Fibroblast of skin of right quadriceps (primary cell): Measurements from ENCODE around the gene SPIRE2.

Experiments used
- DNase-seq: peaks from one replicate; pipeline ENCODE4 v3.0.0-alpha.2; 2013

The SPIRE2 gene

DNA sequence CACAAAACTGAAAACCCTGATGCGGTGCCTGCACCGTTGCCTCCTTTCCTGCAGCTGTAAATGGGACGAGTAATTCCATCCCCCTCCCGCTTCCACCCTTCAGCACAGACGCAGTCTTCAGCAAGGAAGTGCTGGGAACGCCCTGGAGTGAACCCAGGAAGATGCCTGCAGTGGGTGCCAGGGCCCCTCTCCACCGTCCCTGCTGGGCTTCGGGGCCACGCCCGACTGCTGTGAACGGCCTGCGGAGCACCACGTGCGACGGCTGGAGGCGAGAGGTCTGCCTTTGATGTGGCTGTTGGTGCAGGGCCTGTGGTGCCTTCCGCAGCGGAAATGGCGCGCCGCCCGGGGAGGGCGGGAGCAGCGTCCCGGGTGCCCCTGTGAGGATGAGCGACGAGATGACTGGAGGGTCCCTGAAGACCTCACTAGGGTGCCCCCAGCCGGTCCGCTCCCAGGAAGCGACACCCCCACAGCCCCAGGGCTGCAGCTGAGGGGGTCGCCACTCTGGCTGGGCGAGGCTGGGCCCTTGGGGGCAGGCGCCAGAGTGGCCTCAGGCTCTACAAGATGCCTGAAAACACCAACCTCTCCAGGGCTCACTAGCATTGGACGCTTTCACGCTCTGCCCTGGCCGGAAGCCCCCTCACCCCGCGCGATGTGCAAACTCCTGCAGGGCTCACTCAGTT is 89.6 kb downstream of the SPIRE2 start:
- DNase-seq = peak; percentile 72

DNA sequence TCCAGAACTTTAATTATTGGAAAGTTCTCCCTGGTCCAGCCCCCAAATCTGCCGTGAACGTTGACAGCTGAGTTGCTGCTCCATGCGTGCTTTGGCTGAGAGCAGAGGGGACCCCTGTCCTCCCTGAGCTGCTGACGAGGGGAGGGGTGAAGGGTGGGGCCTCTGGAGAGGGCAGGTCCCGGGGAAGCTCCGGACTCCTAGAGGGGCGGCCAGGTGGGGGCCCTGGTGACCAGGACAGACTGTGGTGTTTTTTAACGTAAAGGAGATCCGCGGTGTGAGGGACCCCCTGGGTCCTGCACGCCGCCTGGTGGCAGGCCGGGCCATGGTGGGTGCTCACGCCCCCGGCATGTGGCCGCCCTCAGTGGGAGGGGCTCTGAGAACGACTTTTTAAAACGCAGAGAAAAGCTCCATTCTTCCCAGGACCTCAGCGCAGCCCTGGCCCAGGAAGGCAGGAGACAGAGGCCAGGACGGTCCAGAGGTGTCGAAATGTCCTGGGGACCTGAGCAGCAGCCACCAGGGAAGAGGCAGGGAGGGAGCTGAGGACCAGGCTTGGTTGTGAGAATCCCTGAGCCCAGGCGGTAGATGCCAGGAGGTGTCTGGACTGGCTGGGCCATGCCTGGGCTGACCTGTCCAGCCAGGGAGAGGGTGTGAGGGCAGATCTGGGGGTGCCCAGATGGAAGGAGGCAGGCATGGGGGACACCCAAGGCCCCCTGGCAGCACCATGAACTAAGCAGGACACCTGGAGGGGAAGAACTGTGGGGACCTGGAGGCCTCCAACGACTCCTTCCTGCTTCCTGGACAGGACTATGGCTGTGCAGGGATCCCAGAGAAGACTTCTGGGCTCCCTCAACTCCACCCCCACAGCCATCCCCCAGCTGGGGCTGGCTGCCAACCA is 90.4 kb downstream of the SPIRE2 start, which contains the start of gene MC1R:
Gene MC1R (plus strand): TSS at position 410 of the 895 bp plus-strand sequence. CDS start 397 bp downstream, at position 807.
- DNase-seq = peak; percentile 57

DNA sequence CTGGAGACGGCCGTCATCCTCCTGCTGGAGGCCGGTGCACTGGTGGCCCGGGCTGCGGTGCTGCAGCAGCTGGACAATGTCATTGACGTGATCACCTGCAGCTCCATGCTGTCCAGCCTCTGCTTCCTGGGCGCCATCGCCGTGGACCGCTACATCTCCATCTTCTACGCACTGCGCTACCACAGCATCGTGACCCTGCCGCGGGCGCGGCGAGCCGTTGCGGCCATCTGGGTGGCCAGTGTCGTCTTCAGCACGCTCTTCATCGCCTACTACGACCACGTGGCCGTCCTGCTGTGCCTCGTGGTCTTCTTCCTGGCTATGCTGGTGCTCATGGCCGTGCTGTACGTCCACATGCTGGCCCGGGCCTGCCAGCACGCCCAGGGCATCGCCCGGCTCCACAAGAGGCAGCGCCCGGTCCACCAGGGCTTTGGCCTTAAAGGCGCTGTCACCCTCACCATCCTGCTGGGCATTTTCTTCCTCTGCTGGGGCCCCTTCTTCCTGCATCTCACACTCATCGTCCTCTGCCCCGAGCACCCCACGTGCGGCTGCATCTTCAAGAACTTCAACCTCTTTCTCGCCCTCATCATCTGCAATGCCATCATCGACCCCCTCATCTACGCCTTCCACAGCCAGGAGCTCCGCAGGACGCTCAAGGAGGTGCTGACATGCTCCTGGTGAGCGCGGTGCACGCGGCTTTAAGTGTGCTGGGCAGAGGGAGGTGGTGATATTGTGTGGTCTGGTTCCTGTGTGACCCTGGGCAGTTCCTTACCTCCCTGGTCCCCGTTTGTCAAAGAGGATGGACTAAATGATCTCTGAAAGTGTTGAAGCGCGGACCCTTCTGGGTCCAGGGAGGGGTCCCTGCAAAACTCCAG is 91.5 kb downstream of the SPIRE2 start:
- no peak for DNase-seq

DNA sequence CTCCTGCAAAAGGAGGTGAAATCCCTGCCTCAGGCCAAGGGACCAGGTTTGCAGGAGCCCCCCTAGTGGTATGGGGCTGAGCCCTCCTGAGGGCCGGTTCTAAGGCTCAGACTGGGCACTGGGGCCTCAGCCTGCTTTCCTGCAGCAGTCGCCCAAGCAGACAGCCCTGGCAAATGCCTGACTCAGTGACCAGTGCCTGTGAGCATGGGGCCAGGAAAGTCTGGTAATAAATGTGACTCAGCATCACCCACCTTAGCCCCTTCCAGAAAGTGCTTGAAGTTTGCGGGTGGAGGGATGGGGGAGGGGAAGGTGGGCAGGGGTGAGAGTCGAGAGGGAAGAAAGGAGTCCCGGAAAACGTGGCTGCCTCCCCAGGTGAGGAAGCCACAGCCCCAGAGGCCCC is 92.4 kb downstream of the SPIRE2 start:
- no peak for DNase-seq
